Retina (tissue), 1 donor: ENCODE measurements around the gene SLC35F4.
A peak's percentile ranks its signal among the peaks of the same experiment; 100 is the strongest.
"Not testable (repeated sequence)": the region's sequence is repeated elsewhere in the genome, so short reads cannot be mapped to it uniquely, and the experiment has no call there.

Experiments used
- DNase-seq: peaks from one replicate; pipeline ENCODE4 v3.0.0-alpha.2; 2016

SLC35F4 gene

GRCh38 chr14:57714487-57714931 lies 151.4 kb downstream of the SLC35F4 start:
- DNase-seq = peak; percentile 18

GRCh38 chr14:57712698-57713097 lies 153.2 kb downstream of the SLC35F4 start:
- DNase-seq = no peak

GRCh38 chr14:57712102-57712501 lies 153.8 kb downstream of the SLC35F4 start:
- no peak for DNase-seq

GRCh38 chr14:57709909-57710308 lies 156.0 kb downstream of the SLC35F4 start:
- no peak for DNase-seq

GRCh38 chr14:57709086-57709485 lies 156.8 kb downstream of the SLC35F4 start:
- not testable (repeated sequence) for DNase-seq

- DNase-seq = no peak
Measured at GRCh38 chr14:57707219-57707618, 158.7 kb downstream of the SLC35F4 start.

- no peak for DNase-seq
Measured at GRCh38 chr14:57704763-57705162, 161.1 kb downstream of the SLC35F4 start.

- DNase-seq = no peak
Measured at GRCh38 chr14:57699947-57700346, 165.9 kb downstream of the SLC35F4 start.

GRCh38 chr14:57692671-57693070 lies 173.2 kb downstream of the SLC35F4 start:
- no peak for DNase-seq

GRCh38 chr14:57687416-57687815 lies 178.5 kb downstream of the SLC35F4 start:
- no peak for DNase-seq

GRCh38 chr14:57686304-57686703 lies 179.6 kb downstream of the SLC35F4 start:
- DNase-seq = no peak

GRCh38 chr14:57671021-57671420 lies 194.9 kb downstream of the SLC35F4 start:
- no peak for DNase-seq

GRCh38 chr14:57660208-57660607 lies 205.7 kb downstream of the SLC35F4 start:
- DNase-seq = no peak

GRCh38 chr14:57659052-57659451 lies 206.8 kb downstream of the SLC35F4 start:
- no peak for DNase-seq

- DNase-seq = no peak
Measured at GRCh38 chr14:57657487-57657886, 208.4 kb downstream of the SLC35F4 start.

GRCh38 chr14:57656853-57657252 lies 209.0 kb downstream of the SLC35F4 start:
- DNase-seq = no peak

- no peak for DNase-seq
Measured at GRCh38 chr14:57652769-57653168, 213.1 kb downstream of the SLC35F4 start.

GRCh38 chr14:57641776-57642175 lies 224.1 kb downstream of the SLC35F4 start:
- no peak for DNase-seq

- no peak for DNase-seq
Measured at GRCh38 chr14:57640036-57640435, 225.9 kb downstream of the SLC35F4 start.

GRCh38 chr14:57637901-57638300 lies 228.0 kb downstream of the SLC35F4 start:
- DNase-seq = no peak

- DNase-seq = no peak
Measured at GRCh38 chr14:57634335-57634734, 231.6 kb downstream of the SLC35F4 start.

GRCh38 chr14:57632649-57633048 lies 233.2 kb downstream of the SLC35F4 start:
- no peak for DNase-seq

GRCh38 chr14:57617510-57617909 lies 248.4 kb downstream of the SLC35F4 start:
- DNase-seq = no peak

GRCh38 chr14:57612946-57613345 lies 252.9 kb downstream of the SLC35F4 start:
- DNase-seq = no peak

- no peak for DNase-seq
Measured at GRCh38 chr14:57611555-57612075, 254.3 kb downstream of the SLC35F4 start.

- DNase-seq = no peak
Measured at GRCh38 chr14:57610631-57611030, 255.3 kb downstream of the SLC35F4 start.
